HG03060 (cell line): Measurements from ENCODE around the gene OPA3.
A peak's percentile ranks its signal among the peaks of the same experiment; 100 is the strongest.
"Not testable (repeated sequence)": the region's sequence is repeated elsewhere in the genome, so short reads cannot be mapped to it uniquely, and the experiment has no call there.

ENCODE experiments used
- ATAC-seq: cut with Tn5 transposase; IDR thresholded peaks from one replicate; pipeline ENCODE4 v1.9.1; 2021; ENCODE audit warnings: low read depth, moderate number of reproducible peaks; ENCODE audit not compliant: unreplicated experiment

The OPA3 gene

DNA sequence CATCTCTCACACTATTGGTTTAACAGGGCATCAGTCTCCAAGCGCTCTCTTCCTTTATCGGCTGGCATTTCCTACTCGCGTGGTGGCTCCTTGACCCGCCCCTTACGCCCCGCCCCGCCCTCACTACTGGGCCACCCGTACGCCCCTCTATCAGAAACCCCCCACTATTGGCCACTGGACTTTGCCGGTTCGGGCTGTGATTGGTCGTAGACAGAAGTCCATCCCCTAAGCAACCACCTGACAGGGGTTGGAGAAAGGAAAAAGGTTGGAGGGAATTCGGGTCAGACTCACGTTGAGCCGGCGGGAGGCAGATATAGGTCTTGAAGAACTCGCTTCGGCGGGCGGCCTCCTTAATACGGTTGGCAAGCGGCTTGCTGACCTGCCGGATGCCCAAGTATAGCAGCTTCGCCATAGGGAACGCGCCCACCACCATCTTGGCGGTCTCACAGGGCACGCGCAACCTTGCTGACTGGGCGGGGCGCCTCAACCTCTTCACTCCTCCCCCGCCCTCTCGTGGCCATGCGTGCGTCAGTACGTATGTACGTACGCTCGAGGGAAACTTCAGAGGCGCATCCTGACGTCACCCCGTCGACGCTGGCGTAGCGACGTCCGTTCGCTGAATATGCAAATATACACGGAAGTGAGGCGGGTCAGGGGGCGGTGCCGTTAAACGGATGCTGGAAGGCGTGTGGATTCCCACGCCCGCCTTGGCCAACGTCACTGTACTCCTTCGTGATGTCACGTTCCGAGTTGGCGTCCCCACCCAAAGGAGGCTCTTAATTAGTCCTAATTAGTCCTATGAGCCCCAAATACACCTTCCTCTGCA, at the start of gene OPA3:
Gene OPA3 (minus strand): TSS at position 471 of the 826 bp plus-strand sequence. CDS start 38 bp downstream, at position 433.
- ATAC-seq, result peak; percentile 81

DNA sequence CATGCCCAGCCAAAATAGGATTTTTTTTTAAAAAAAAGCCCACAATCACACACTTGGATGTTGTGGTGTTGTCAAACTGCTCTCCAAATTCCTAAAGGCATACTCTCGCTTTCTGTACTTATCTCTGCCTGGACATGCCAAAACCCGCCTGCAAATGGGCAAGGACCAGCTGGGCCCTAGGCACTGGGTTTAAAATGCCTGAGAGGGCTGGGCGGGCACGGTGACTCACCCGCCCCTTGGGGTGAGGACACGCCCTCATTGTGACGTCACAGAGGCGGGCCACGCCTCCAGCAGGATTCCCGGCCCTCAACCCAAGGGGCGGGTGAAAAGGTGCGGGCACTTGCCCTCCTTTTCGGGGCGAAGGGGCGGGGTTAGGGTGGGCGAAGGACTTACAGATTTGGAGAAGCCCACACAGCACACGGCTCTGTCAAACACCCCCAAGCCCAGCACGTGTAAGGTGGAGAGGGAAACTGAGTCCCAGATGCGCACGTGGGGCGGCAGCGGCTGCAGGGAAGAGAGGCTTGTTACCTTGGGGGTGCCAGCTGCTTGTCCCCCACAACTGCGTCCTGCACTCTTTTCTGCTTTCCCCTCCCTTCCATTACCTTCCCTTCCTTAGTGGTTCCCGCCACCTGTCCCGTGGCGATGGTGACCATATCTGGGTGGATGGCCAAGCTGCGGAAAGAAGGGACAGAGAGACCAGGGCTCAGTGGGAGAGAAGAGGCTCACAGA, 48.0 kb upstream of the OPA3 start:
- no peak for ATAC-seq

DNA sequence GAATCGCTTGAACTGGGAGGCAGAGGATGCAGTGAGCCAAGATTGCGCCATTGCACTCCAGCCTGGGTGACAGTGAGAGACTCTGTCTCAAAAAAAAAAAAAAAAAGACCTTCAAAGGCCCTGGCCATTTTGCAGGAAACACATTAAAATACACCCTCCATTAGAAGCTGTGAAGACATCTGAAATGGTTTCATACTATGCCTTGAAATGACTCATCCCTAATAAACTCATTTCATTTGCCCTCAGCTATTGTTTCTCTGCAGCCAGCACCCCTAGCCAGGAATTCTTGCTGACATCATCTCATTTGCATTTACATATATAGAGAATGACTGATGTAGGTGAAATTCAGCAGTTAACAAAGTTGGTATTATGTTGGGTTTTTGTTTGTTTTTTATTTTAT, 45.9 kb upstream of the OPA3 start:
- ATAC-seq, result no peak

DNA sequence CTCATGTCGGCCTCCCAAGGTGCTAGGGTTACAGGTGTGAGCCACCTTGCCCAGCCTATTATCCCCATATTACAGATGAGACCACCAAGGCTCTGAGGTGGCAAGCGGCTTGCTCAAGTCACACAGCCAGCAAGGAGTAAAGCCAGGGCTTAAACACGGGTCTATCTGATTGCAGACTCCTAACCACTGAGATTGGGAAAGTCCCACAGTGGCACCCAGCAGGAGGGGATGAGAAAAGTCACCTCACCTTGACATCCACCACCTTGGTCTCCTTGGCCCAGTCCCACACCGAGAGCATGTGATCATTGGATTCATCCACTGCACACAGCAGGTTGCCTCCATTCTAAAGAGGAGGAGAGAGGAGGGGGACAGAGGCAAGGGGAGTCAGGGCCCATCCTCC, 45.1 kb upstream of the OPA3 start:
- ATAC-seq, result no peak

DNA sequence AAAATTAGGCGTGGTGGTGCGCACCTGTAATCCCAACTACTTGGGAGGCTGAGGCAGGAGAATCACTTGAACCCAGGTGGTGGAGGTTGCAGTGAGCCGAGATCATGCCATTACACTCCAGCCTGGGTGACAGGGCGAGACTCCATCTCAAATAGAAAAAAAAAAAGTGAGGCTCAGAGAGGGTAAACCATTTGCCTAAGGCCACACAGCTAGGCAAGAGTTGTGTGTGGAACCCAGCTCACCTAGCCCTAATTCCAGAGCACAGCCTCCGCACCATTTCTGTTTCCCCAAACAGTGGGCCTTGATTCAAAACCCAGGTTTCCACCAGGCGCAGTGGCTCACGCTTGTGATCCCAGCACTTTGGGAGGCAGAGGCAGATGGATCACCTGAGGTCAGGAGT, 43.6 kb upstream of the OPA3 start:
- not testable (repeated sequence) for ATAC-seq

DNA sequence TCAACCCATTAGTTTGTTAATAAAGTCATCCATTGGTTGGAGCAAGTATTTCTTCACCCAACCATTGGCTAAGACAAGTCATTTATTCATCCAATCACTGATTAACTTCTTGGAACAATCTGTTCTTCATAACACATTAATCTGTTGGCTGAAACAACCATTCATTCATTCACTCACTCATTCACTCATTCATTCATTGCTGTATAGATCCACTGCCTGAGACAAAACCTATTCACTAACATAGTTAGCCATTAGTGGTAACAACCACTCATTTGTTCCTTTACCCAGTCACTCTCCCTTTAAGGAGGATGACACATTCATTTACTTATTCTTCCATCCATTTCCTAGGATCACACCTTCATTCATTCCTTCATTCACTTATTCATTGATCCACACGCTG, 39.4 kb upstream of the OPA3 start:
- no peak for ATAC-seq

DNA sequence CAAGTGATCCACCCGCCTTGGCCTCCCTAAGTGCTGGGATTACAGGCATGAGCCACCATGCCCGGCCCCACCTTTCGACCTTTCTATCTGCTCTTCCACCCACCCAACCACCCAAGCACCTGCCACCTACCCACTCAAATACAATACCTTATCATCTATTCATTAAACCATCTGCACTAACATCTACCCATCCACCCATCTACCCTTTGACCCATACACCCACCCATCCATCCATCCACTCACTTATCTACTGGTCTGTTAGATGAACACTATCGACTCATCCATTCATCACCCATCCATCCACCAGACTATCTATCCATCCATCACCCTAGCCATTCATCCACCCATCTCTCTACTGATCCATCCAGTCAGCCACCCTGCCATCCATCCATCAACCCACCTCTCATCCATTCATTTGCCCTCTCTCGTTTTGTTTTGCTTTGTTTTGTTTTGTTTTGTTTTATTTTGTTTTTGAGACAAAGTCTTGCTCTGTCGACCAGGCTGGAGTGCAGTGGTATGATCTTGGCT, 37.4 kb upstream of the OPA3 start:
- no peak for ATAC-seq

DNA sequence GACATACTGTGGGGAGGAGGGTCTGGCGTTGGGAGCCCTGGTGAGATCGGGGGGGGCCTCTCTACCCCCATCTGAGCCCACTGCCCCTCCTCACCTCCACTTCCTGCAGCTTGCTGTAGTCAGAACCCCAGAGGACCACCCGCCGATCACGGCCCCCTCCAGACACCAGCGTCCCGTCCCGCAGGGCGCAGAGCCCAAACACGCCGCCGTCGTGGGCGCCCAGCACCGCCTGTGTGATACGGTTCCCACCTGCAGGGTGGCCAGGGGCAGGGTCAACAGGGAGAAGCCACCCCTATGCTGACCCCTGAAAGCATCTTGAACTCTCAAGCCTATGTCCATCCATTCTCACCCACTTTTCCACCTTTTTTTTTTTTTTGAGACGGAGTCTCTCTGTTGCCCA, 36.8 kb upstream of the OPA3 start:
- ATAC-seq, result no peak

DNA sequence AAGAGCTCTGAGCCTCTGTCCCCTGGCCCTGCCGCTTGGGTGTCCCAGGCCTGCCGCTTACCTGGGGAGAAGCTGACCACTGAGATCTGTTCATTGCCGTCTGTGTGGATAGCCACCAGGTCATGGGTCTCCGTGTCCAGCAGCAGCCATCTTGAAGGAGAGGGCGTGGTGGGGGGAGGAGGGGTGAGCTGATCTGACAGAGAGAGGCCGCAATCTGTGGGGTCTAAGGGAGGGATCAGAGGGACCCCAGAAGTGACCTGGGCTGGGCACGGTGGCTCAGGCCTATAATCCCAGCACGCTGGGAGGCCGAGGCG, 32.1 kb upstream of the OPA3 start:
- no peak for ATAC-seq

DNA sequence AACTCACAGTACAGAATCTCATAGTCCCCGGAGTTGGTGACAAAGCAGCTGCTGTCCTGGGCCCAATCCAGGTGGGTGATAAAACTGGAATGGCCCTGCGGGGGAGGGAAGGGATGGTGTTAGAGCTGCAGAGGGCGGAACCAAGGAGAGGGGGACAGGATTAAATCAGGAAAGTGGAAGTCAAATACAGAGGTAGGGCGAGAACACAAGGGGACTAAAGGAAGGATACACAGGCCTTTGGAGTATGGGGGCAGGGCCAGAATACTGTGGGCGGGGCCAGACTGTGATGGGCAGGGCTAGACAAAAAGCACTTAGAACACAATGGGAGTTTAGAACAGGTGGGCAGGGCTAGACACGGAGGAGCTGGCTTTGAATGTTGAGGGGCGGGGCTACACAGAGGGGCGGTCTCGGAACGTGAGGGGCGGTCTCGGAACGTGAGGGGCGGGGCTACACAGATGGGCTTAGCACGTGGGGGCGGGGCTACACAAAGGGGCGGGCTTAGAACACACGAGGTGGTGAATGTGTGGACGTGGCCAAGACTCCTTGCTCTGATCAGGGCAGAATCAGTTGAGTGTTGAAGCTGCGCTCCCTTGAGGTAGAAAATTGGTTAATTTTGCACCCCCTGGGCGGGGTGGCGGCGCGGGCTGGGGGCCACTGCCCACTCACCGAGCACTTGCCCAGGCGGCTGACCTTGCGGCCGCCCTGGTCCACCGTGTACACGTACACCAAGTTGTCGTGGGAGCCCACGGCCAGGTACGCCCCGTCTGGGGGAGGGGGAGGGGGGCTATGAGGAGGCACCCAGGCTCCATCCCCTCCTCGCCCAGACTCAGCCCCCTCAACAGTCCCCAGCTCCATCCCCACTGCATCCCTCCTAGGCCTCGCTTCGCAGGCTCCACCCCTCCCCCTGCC, 31.4 kb upstream of the OPA3 start:
- no peak for ATAC-seq

DNA sequence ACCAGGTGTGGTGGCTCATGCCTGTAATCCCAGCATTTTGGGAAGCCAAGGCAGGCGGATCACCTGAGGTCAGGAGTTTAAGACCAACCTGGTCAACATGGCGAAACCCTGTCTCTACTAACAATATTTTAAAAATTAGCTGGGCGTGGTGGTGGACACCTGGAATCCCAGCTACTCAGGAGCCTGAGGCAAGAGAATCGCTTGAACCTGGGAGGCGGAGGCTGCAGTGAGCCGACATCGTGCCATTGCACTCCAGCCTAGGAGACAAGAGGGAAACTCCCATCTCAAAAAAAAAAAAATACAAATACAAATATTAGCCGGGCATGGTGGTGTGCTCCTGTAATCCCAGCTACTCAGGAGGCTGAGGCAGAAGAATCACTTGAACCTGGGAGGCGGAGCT, 30.5 kb upstream of the OPA3 start:
- ATAC-seq, result not testable (repeated sequence)

DNA sequence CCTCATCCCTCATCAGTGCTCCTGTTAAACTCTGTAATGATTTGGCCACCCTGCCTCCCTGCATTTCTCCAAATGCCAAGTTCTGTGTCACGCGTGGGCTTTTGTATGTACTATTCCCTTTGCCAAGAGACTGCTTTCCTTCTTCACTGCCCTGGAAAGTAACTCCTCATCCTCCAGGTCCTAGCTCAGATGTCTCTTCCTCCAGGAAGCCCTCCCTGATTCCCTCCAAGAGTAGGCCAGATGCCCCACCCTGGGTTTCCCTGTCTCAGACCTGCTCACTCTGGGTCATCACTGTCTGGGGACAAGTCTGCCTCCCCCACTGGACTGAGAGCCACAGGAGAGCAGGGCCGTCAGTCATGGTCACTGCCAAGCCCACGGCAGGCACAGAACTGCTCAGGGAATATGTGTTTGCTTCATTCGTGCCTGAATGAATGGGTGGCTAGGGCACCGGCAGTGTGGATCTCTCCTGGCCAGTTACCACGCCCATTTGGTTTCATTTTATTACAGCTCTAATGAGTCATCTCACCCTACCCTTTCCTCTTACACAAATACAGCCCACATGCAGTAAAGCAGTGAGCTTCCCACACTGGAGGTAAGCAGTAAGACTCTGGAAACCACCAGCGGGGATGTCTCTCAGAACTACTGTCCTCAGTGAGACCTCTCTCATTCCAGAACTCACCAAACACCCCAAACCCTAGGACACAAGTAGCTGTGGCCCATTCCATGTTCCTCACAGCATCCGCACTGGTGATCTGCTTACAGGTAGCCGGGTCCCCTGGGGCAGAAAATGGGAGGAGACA, 29.5 kb upstream of the OPA3 start:
- ATAC-seq, result no peak

DNA sequence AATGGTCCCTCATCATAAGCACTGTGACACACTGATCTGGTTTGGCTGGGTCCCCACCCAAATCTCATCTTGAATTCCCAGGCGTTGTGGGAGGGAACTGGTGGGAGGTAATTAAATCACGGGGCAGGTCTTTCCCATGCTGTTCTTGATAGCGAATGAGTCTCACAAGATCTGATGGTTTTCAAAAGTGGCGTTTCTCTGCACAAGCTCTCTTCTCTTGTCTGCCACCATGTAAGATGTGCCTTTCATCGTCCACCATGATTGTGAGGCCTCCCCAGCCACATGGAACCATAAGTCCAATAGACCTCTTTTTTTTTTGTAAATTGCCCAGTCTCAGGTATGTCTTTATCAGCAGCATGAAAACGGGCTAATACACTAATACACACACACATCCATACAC, 24.3 kb upstream of the OPA3 start:
- ATAC-seq, result no peak

DNA sequence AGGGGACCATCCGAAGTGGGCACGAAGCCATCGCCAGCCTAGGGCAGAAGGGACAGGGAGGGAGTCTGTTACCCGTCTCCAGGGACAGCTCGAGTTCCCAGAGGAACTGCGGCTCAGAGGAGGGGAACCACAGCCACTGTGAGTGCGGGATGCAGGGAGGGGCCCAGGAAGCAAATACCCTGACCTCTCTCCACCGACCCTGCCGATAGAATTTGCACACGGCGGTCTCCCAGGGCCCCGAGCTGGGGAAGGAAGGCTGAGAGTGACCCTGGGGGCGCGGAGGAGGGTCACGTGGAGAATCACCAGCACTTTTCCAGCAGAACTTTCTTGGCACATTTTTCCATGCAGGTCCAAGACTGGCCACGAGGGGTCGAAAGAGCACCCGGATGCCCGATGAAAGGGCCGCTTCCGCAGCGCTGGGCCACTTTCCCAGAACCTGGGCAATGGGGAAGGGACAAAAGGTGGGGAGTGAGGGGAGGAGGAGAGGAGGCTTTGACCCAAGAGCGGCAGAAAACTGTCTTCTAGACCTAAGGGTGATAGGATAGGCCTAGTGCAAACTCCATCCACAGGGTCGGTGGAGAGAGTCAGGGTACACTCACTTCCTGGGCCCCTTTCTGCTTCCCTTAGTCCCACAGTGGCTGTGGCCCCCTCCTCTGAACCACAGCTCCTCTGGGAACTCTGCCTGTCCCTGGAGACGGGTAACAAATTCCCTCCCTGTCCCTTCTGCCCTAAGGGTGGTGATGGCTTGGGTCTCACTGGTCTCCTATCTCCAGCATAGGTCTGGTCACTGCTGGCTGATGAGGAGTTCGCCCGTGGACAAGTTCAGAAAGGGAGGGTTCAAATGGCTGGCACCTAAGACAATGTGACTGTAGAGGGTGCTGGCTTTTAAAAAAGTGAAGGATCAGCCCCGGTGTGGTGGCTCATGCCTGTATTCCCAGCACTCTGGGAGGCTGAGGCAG, 22.7 kb upstream of the OPA3 start:
- no peak for ATAC-seq

DNA sequence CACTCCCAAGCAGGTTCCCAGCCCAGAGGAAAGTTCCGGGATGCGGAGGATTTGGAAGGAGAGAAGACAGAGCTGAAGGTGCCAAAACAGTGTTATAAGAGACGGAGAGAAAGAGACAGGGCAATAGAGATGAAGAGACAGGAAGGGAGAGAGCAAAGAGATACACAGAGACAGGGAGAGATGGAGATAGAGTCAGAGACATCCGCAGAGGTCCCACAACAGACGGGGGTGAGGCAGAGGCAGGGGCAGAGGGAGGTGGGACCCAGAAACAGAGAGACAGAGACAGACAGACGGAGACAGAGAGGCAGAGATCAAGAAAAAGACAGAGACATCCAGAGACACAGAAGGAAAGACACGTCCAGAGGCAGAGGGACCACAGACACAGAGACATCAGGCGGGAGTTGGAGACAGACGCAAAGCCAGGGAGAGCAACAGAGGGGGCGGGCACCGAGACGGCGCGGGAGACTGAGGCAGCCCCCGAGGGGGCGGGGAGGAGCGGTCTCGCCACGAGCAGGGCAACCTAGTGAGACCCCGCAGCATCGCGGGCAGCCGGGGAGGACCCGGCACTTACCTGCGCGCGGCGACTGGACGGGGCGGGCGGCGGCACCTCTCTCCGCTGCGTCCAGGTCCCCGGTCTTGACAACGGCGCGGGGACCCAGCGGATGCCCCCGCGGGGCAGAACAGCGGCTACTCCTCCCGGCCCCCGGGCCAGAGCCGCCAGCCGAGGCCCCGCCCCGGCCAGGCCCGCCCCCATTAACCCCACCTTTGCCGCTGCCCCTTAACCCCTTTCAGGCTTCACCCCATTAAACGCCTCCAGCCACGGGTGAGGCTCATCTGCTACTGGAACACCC, 17.1 kb upstream of the OPA3 start, which contains the start of gene GPR4:
Gene GPR4 (minus strand): TSS at position 689 of the 851 bp plus-strand sequence. CDS start 10,346 bp downstream, outside the sequence.
- no peak for ATAC-seq

DNA sequence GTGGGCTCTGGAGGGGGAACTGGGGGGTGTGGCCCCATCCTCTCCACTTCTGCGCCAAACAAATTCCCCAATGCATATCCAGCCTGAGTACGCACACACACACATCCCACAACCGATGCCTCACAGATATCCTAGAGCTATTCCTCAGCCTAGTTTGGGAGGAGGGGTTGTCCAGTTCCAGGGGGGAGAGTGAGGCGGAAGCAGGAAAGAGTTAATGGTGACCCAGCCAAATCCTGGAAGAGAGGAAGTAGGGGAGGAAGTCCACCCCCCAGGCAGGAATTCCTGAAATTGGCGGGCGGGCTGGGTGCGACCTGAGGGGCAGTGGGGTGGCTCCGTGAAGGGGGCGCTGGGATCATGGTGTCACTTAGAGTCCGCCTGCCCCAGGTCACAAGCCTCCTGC, 16.5 kb upstream of the OPA3 start:
- no peak for ATAC-seq

DNA sequence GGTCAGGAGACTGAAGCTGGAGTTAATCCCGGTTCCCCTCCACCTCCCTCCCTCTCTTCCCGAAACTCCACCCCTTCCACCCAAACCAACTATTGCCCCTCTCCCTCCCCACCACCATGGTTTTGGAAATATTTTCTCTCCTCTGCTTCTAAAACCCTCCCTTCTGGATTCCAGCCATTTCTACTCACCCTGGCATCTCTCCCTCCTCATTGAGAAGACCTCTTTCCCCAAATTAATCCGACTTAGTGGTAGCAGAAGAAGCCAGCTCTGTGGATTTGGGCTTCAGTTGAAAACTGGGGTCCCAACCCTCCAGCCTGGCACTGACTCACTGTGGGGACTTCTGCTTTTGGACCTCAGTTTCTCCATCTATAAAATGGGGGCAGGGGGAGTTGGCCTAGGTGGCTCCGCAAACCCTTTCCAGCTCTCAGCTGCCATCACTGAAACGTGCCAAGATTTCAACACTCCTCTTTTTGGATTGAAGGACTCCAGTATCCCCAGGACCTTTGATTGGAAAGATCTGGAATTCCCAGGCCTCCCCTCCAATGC, 15.8 kb upstream of the OPA3 start:
- ATAC-seq, result no peak

DNA sequence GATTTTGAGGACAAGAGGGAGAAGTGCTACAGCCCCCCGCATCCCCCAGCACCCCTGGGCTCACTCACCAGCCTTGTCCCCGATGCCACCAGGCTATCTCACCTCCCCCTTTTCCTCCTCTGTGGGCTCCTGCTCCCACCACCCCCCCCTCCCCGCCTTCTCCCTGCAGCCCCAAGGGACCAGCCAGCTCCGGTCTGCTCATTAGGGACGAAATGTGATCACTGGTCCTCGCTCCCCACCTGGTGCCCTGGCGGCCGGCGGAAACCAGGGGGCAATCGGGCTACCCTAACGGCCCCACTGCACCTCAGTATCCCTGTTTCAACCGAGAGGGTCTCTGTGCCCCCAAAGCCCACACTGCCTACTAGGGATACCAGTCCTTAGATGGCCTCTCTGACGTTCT, 14.7 kb upstream of the OPA3 start:
- ATAC-seq, result no peak
